GM19035 (cell line): ENCODE measurements around the gene BST1.
"Not testable (repeated sequence)": the region's sequence is repeated elsewhere in the genome, so short reads cannot be mapped to it uniquely, and the experiment has no call there.

Experiments
- ATAC-seq: cut with Tn5 transposase; IDR thresholded peaks from one replicate; pipeline ENCODE4 v1.9.1; 2021; ENCODE audit not compliant: unreplicated experiment

The BST1 gene

DNA sequence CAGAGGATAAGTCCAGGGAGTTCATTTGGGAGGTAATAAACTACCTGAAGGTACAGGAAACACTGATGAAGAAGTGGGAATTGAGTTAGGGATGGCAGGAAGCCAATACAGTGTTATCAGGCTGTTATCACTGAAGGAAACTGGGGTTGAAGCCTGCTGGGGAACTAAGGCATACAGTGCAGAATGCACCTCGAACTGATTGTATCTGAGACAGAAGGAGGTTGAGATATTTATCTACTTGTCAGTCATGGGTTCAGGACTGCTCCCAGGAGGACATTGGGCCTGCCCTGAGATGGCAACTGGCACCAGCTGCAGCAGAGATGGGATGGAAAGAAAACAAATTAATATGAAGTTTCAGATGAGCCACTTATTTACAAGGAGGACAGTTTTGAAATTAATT, 39.8 kb downstream of the BST1 start:
- ATAC-seq = no peak

DNA sequence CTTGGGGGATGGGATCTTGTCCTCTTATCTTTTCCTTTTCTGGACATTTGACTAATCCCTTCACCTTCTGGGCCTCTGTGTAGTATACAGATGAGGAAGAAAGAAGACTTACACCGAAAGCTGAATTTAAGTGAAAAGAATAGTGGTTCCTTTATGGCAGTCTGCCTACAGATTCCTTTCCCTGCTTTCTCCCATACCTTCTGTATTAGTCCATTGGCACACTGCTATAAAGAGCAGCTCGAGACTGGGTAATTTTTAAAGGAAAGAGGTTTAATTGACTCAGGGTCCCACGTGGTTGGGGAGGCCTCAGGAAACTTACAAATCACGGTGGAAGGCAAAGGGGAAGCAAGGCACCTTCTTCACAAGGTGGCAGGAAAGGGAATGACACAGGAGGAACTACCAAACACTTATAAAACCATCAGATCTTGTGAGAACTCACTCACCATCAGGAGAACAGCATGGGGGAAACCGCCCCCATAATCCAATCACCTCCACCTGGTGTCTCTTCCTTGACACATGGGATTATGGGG, 41.2 kb downstream of the BST1 start:
- ATAC-seq = no peak

DNA sequence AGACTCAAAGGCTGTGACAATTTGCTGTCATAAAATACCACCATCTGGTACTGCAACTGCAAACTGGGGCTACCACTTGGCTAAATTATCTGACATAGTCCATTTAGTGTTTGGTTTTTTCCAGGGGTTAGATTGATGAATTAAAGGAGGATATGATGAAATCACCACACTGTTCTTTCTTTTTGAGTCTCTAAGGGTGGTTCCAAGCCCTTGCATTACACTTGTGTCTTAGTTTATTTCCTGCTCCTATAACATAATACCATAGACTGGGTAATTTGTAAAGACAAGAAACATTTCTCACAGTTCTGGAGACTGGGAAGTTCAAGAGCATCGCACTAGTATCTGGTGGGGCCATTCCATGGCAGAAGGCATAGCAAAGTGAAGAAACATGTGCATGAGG, 43.2 kb downstream of the BST1 start:
- no peak for ATAC-seq

DNA sequence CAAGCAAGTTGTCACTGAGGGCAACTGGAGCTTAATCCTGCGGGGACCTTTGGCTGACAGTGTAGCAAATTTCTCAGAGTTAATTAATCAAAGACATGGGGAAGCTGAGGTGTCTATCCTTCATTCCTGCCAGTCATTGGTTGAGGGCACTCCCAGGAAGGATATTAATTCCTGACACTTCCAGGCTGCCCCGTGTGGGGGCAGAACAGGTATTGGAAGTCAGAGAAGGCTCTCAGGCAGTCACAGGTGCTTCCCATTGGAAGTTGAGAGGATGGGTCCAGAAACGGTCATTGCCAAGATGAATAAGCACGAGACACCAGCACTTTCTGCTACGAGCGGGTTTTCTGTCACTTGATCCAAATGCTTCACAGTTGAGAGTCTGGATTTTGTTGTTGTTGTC, 46.1 kb downstream of the BST1 start:
- no peak for ATAC-seq

DNA sequence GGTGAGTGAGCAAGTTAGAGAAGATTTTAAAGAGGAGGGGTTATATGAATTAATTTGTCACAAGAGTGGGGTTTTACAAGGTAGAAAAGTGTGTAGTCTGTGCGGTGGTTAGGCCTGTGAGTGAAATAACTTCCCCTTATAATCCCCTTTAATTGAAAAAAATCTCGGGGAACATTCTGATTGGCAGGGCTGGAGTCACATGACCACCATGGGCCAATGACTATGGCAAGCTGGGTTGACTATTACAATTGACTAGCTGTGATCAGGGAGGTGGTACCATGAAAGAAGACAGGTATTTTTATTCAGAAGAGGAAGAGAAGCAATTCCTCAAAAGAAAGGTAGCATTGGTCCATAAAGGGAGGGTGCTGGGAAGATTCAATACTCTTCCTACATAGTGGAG, 48.3 kb downstream of the BST1 start:
- no peak for ATAC-seq

DNA sequence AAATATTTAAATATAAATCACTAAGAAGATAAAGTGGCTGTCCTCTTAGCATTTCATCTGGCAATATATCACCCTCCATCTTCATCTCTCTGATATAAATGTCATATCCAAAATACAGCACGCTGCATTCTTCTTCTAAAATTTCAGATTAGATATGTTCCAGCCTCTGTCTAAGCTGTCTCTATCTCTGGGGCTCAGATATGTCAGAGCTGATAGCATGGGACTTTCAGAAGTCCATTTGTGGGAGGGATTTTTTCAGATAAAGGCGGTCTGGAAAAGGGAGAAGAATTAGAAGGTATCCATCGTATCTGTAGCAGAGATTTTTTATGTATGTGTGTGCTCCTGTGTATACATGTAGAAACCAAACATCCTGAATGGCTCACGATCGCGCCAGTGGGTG, 50.2 kb downstream of the BST1 start:
- no peak for ATAC-seq

DNA sequence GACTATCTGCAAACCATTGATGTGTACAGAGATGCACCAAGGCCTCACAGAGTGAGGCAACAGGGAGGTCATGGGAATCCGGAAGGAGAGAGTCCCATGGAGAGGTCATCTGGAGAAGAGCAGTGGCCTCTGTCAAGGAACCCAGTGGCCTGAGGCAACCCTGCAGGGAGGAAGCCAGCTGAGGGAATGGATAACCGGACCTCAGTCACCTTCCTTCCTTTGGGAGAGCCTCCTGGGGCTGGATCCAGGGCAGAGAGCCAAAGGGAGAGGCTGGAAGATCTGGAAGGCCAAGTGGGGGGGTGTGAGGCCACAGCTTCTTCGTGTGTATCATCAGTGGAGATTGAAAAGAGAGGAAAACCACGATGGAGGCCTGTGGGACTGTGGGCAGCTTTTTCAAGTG, 50.9 kb downstream of the BST1 start:
- ATAC-seq = no peak

DNA sequence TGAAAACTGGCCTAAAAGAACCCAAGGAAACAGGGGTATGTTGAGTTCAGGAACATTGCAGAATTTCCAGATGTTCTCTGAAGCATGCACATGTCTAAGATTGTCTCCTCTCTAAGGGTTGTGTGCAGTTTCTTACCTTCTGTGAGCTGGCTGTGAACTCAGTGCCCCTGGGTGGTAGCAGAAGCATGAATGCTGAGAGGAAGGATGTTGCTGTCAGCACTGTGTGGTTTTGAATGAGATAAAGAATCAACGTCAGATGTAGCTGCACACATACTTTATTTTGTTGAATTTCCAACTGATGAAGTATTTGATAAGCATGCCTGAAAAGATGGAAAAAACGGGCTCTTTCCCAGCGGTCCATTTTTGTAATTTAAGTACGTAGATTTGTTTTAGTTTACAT, 51.5 kb downstream of the BST1 start:
- no peak for ATAC-seq

DNA sequence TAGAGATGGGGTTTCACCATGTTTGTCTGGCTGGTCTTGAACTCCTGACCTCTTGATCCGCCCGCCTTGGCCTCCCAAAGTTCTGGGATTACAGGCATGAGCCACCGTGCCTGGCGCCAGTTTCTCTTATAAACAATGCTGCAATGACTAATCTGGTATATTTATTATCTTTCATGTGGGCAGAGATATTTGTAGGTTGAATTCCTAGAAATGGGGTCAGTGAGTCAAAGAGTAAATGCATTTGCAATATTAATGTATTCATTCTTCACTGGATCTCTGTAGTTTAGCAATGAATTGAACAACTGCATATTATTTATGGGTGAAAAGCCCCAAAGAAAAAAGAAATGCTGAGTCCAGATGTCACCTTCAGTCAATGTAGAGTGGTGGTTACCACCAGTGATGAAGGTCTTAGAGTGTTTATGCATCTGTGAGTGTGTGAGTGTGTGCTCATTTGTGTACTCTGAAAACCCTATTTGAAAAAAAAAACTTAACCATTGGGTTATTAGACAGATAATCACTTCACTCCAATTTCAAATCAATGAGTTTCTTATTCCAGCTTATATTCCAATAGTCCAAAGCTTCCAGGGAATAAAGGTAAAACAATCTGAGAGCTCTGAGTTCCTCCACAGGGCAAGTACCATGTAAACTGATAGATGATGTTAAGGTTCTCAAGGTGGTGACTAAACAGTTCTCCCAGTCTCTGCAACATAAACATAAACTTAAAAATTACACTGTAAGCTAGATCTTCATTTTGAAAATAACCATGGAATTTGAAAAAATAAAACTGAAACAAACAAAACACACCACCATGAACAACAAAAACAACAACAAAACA, 52.7 kb downstream of the BST1 start:
- peak; percentile 10 for ATAC-seq

DNA sequence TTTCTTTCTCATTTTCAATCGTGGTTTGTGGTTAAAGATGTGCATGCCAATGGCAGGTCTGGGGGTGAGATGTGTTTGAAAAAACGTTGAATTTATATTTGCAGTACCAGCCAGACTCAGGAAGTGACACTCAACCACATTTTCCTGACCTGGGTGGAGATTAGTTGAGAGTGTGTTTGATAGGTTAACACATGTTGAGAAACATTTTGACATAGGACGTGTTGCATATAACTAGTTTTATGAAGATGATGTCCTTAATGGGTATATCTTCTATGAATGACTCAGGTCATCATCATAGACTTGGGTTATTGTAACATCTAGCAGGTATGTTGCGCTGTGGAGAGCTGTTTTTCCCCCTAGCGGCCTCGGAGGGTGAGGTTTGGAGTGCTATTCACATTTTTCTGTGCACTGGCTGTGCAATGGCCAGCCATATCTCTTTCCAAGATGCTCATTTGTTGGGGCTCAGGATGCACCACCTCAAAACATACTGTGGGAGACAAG, 53.5 kb downstream of the BST1 start:
- ATAC-seq = peak; percentile 88

DNA sequence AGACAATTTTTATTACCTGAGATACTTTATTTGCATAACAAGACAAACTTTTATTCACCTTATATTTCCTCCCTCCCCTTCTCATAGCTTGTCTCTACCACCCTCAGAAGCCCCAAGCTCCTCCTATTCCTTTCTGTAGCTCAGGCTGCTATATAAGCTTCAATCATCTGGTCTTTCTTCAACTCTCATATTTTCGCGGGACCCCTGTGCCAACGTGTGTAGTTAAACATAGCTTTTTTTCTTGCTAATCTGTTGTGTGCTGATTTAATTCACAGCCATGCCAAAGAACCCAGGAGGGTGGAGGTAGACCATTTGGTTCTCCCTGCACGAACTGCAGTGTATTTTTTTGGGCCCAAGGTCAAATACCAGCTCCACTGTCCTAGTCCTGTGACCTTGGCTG, 54.2 kb downstream of the BST1 start:
- no peak for ATAC-seq

DNA sequence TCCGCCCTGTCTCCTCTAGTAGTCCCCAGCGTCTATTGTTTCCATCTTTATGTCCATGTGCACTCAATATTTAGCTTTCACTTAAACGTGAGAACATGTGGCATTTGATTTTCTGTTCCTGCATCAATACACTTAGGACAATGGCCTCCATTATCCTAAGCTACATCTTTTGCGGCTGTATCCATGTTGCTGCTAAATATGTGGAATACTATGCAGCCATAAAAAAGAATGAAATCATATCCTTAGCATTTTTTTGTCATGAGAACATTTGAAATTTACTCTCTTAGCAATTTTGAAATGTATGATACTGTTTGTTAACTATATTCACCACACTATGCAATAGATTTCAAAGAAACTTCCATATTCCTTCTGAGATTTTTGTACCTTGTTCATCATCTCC, 55.4 kb downstream of the BST1 start:
- no peak for ATAC-seq

DNA sequence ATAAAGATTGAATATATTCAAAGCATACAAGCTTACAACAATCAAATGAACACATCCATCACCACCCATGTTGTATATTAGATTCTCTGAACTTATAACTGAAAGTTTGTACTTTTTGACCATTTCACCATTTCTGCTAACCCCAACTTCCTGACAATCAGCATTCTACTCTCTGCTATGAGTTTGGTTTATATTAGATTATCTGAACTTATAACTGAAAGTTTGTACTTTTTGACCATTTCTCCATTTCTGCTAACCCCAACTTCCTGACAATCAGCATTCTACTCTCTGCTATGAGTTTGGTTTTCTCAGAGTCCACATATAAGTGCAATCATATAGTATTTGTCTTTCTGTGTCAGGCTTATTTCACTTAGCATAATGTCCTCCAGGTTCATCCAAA, 59.6 kb downstream of the BST1 start:
- ATAC-seq = not testable (repeated sequence)

DNA sequence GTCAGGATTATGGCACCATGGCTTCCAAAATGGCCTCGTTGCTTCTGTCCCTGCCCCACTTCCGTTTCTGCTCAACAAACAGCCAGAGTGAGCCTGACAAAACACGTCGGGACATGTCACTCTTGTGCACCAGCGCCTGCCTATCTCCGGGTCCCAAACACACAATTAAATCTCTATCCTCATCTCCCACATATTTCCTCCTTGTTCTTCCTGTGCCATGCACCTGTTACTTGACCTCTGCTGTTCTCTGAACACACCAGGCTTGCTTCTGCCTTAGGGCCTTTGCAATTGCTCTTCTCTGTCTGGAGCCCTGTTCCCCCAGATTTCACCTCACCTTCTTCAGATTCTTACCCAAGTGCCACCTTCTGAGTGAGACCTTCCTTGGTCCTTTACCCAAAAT, 62.5 kb downstream of the BST1 start:
- ATAC-seq = no peak

DNA sequence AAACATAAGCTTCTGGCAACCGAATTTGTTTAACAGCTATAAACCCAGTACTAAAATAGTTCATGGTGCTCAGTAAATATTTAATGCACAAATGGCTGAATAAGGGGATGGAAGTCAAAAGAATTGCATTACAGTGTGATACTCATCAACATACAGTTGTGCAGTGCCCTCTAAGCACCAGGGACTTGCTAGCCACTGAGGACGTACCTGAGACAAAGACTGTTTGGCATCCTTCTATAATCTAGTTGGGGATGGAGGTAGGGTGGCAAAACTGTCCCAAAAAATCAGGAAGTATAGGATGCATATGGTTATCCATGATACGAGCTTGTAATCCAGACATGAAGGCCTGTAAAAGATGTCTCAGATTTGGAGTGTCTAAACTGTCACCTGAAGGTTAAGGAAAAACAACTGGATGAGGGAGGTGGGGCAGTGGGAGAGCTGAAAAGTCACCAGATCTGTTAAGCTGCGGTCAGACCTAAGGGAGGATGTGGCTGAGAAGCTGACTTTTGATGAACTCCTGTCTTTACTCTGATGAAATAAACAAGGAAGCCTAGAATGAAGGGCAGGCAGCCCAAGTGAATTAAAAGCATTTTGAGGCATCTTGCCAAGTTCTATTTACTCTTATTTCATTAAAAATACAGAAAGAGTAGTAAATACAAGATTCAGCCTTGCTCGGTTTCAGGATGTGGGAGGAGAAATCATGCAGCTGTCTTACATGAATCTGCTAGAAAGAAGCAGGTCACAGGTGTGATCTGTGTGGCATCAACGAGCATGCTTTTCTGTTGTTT, 63.2 kb downstream of the BST1 start:
- peak; percentile 60 for ATAC-seq

DNA sequence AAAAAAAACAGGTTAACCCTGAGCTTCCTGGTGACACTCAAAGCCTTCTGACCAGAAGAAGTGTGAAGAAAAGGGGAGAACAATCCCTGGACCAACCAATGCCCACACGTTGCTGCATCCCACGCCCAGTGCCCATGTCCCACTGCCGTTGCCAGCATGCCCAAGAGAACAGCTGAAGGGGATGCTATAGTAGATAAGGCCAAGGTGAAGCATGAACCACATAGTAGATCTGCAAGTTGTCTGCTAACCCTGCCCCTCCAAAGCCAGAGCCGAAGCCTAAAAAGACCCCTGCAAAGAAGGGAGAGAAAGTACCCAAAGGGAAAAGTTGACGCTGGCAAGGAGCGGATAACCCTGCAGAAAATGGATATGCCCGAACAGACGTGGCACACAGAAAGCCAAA, 64.0 kb downstream of the BST1 start:
- ATAC-seq = no peak

DNA sequence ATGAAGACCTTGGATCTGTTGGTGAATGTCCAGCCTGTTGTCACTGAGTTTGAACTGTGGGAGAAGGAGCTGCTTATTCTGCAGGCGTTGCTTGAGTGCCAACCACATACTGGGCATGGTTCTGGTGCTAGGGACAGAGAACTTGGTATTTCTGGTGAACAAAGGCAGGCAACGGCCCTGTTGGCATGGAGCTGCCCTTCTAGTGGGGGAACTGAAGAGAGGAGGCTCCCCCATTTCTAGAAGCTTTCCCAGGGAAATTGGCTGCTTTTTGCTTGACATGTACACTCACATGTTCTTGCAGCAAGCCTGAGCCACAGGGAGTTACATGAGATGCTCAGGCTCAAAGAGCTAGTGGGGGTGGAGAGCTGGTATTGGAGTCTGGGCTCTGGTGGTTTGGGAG, 66.3 kb downstream of the BST1 start:
- no peak for ATAC-seq

DNA sequence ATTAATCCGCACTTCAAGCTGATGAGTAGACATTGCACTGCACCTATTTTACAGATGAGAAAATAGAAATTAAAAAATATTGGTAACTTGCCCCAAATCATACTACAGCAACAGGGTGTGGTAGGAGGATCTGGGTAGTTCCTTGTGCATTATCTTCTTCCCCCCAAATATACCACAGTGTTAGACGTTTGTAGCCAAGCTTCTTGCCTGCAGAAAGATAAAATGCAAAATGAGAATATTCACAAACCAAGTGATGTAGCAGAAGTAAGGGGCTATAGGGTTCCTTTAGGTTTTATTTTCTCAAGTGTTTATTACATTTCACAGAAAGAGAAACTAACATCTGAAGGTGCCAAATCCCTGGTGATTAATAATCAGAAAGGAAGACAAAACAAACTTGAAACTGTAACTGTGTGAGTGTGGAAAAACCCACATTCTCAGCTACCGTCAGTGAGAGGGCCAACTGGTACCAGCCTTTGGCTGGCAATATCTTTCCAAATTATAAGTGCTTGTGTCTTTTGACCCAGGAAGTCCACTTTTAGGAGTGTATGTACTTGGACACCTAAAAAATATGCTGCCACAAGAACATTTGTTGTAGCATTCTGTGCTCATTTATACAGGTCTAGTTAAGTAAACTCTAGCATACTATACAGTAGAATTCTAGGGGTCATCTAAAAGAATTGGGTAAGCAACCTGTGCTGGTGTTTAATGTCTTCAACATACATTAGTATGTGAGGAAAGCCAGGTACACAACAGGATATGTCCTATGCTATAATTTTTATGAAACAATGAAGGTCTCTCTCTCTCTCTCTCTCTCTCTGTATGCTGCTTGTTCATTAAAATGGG, 68.6 kb downstream of the BST1 start:
- peak; percentile 78 for ATAC-seq

DNA sequence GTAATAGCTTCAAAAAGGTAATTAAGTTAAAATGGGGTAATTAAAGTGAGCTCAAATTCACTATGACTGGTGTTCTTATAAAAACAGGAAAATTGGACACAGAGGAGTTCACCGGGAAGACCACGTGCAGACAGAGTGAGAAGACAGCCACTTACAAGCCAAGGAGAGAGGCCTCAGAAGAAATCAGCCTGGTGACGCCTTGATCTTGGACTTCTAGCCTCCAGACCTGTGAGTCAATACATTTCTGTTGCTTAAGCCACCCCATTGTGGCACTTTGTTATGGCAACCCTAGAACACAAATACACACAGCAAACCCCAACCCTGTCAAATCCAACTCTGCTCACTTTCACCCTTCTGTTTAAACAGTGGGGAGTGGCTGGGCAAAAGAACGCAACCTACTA, 71.2 kb downstream of the BST1 start:
- ATAC-seq = no peak

DNA sequence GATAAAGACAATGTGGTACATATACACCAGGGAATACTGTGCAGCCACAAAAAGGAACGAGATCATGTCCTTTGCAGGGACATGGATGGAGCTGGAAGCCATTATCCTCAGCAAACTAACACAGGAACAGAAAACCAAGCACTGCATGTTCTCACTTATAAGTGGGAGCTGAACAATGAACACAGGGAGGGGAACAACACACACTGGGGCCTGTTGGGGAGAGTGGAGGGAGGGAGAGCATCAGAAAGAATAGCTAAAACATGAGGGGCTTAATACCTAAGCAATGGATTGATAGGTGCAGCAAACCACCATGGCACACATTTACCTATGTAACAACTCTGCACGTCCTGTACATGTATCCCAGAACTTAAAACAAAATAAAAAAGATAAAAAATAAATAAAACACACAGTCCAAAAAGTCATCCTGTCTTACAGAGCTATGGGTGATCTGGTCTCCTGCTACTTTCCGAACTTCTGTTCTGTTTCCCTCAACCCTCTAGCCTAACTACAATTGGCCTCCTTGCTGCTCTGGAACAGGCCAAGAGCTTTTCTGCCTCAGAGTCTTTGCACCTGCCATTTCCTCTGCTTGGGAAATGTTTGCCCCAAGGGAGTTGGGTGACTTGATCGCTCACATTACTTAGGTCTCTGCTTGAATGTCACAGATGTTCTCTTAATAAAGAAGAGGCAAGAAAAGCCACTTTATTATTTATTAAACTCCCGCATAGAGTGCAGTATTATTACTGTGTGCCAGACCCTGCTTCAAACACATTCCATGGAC, 74.2 kb downstream of the BST1 start:
- ATAC-seq = no peak
